Osteoblast (primary cell): ENCODE results near the gene RAP1GAP. TPM values are rescaled to one million over a fixed set of nuclear protein-coding genes. Genes with fewer than 3 reads are reported as not detected.

Source experiments
- DNase-seq: peaks from one replicate; pipeline ENCODE4 v3.0.0; 2011; ENCODE audit warnings: low spot score, mixed read lengths; ENCODE audit not compliant: insufficient read length; ENCODE audit errors: missing footprints
- H2AFZ ChIP-seq: 2 replicates; pipeline ENCODE4 v1.6.0; 2011; ENCODE audit warnings: mild to moderate bottlenecking, low read length
- H3K27ac ChIP-seq: 2 replicates; pipeline ENCODE4 v1.5.1; 2011; ENCODE audit warnings: mild to moderate bottlenecking, low read depth, low read length, moderate library complexity
- H3K27me3 ChIP-seq: 2 replicates; pipeline ENCODE4 v1.6.0; 2012; ENCODE audit warnings: mild to moderate bottlenecking, control low read depth, inconsistent platforms, low read length, moderate library complexity; ENCODE audit not compliant: insufficient read depth
- H3K36me3 ChIP-seq: 2 replicates; pipeline ENCODE4 v1.5.1; 2011; ENCODE audit warnings: mild to moderate bottlenecking, low read length, control low read depth, moderate library complexity; ENCODE audit not compliant: insufficient read depth
- H3K4me1 ChIP-seq: 2 replicates; pipeline ENCODE4 v1.5.1; 2011; ENCODE audit warnings: mild to moderate bottlenecking, low read length, control low read depth, moderate library complexity; ENCODE audit not compliant: insufficient read depth
- H3K4me2 ChIP-seq: 2 replicates; pipeline ENCODE4 v1.6.0; 2011; ENCODE audit warnings: mild to moderate bottlenecking, low read length; ENCODE audit not compliant: insufficient read depth
- H3K4me3 ChIP-seq: fragments of 200-600 bp; sonication (generic); 3 replicates; pipeline ENCODE4 v1.5.1; 2012; ENCODE audit warnings: mild to moderate bottlenecking, low read length, inconsistent platforms; ENCODE audit not compliant: insufficient read depth
- H3K79me2 ChIP-seq: 2 replicates; pipeline ENCODE4 v1.6.0; 2012; ENCODE audit warnings: mild to moderate bottlenecking, low read length, control low read depth, inconsistent platforms; ENCODE audit not compliant: insufficient read depth
- H3K9me3 ChIP-seq: 2 replicates; pipeline ENCODE4 v1.5.1; 2011; ENCODE audit warnings: low read depth, low read length, control low read depth
- H4K20me1 ChIP-seq: 2 replicates; pipeline ENCODE4 v1.6.0; 2012; ENCODE audit warnings: mild to moderate bottlenecking, low read length, control low read depth; ENCODE audit not compliant: insufficient read depth
- CTCF ChIP-seq: IDR thresholded peaks from 2 replicates; pipeline ENCODE4 v1.5.1; 2011; ENCODE audit warnings: mild to moderate bottlenecking, low read depth, low read length, moderate library complexity; ENCODE audit errors: extremely low read depth
- total RNA-seq: library from RNA; depleted of rRNA; stranded (reverse); fragments of >200 nt; gene quantifications from 2 replicates; pipeline ENCODE4 v1.2.3, GENCODE V29; 2012

Gene RAP1GAP
- total RNA-seq, 1 donor: under 0.01 TPM

DNA sequence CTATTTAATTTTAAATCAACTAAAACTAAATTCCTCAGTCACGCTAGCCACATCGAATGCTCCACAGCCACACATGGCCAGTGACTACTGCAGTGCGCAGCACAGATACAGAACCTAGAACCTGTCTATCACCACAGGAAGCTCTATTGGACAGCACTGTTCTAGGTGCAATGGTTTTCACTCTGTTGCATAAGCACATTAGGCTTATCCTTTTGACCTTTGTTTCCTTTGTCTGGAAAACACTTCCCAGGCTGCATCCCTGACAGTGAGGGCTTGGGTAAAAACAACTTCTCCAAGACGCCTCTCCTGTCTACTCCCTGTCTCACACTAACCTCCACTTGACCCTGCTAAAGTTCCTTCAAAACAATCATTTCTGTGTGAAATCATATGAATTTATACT, 33.6 kb upstream of the RAP1GAP start:
- H2AFZ ChIP-seq: no peak overlapping the region
- no peaks in the 10 kb centered on the region for H3K9me3 ChIP-seq
- no peak for DNase-seq
- H3K36me3 ChIP-seq: peaks cover 33% of the 10 kb centered on the region
- peaks cover 32% of the 10 kb centered on the region for H3K4me1 ChIP-seq
- H3K79me2 ChIP-seq: no peaks in the 10 kb centered on the region
- no peak overlapping the region for H3K4me3 ChIP-seq
- TF ChIP-seq CTCF: no peak
- H3K27ac ChIP-seq: peak overlapping the region; percentile 73
- peaks cover 14% of the 10 kb centered on the region for H4K20me1 ChIP-seq
- no peaks in the 10 kb centered on the region for H3K27me3 ChIP-seq
- H3K4me2 ChIP-seq: no peak overlapping the region

DNA sequence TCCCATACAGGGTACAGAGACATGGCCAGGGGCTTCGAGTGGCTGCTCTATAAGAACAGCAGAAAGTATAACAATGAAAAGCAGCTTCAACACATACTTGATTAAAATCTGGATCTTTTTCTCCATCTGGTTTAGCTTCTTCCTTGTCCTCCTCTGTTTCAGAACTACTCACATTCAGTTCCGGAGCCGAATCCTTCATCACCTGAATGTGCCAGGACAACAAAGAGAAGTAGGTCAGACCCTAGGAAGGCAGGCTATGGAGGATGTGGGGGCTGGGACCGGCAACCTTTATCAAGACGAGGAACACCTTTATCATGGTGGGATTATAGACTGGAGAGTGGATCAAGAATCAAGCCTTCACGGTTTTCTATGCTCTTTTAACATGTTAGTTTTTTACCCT, 32.2 kb upstream of the RAP1GAP start:
- TF ChIP-seq CTCF: no peak
- peaks cover 33% of the 10 kb centered on the region for H3K36me3 ChIP-seq
- peaks cover 1% of the 10 kb centered on the region for H4K20me1 ChIP-seq
- no peaks in the 10 kb centered on the region for H3K27me3 ChIP-seq
- H3K4me3 ChIP-seq: no peak overlapping the region
- no peaks in the 10 kb centered on the region for H3K9me3 ChIP-seq
- H2AFZ ChIP-seq: no peak overlapping the region
- no peak for DNase-seq
- no peaks in the 10 kb centered on the region for H3K79me2 ChIP-seq
- no peak overlapping the region for H3K4me2 ChIP-seq
- no peak overlapping the region for H3K27ac ChIP-seq
- H3K4me1 ChIP-seq: peaks cover 18% of the 10 kb centered on the region

DNA sequence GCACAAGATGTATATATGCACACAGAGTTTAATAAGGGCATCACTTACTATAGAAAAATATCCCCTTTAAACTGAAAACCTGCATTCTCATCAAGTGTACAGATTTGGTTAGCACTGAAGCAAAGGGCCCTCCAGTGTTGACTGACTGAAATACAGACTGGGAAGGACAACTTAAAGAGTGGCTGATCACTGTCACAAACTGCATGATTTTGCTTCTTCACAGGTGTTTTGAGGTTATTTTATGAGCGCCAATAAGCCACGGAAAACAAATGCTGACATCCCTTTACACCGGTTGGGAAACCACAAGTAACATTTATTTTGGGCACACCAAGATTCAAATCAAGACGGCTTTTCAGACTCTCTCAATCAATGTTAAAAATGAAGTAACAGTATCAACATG, 30.9 kb upstream of the RAP1GAP start:
- Histone ChIP-seq H3K79me2 (no peaks in the 10 kb centered on the region), H4K20me1 (no peaks in the 10 kb centered on the region), H3K36me3 (peaks cover 30% of the 10 kb centered on the region), H3K4me1 (peaks cover 16% of the 10 kb centered on the region), H3K9me3 (no peaks in the 10 kb centered on the region), H2AFZ (no peak overlapping the region), H3K4me3 (no peak overlapping the region), H3K4me2 (no peak overlapping the region), H3K27ac (no peak overlapping the region), H3K27me3 (no peaks in the 10 kb centered on the region)
- no peak for DNase-seq
- TF ChIP-seq CTCF: no peak

- Histone ChIP-seq H3K79me2 (no peaks in the 10 kb centered on the region), H3K4me3 (no peak overlapping the region), H3K4me2 (no peak overlapping the region), H3K4me1 (no peaks in the 10 kb centered on the region), H2AFZ (no peak overlapping the region), H4K20me1 (no peaks in the 10 kb centered on the region), H3K27me3 (no peaks in the 10 kb centered on the region), H3K9me3 (no peaks in the 10 kb centered on the region), H3K36me3 (peaks cover 48% of the 10 kb centered on the region), H3K27ac (no peak overlapping the region)
- DNase-seq: no peak
- no peak for TF ChIP-seq CTCF
Observed at GRCh38 chr1:21696931-21697330, 27.8 kb upstream of the RAP1GAP start.
